Spleen (tissue), 7 donors: ENCODE data around the gene TNFSF10.

ENCODE experiments used
- POLR2A ChIP-seq, 3 donors: fragments of 450-650 bp; IDR thresholded peaks; one replicate each; pipeline ENCODE4 v1.5.1; 2017; ENCODE audit warnings: antibody characterized with exemption in 3 of 3, mild to moderate bottlenecking in 1 of 3
- TF ChIP-seq, protein P1 (sequence below), 11 experiments: fragments of 200-600 bp in 7 of 11; fragments of 450-650 bp in 4 of 11; sonication (generic) in 4 of 11; IDR thresholded peaks in 8 of 11; conservative IDR thresholded peaks in 3 of 11; 1 replicate in 7 of 11; 2 replicates in 4 of 11; pipeline versions ENCODE4 v1.4.0 to v1.8.0; 2016 to 2021; ENCODE audit warnings: antibody characterized with exemption in 11 of 11, inconsistent platforms in 4 of 11, mild to moderate bottlenecking in 1 of 11
- donor health status: DM: no; HTN: no; CAD: no; lungs with moderate emphysema.
- donor health status: DM: no; HTN: no; CAD: no.
- donor health status: DM: no; HTN: no; CAD: no.

DNA sequence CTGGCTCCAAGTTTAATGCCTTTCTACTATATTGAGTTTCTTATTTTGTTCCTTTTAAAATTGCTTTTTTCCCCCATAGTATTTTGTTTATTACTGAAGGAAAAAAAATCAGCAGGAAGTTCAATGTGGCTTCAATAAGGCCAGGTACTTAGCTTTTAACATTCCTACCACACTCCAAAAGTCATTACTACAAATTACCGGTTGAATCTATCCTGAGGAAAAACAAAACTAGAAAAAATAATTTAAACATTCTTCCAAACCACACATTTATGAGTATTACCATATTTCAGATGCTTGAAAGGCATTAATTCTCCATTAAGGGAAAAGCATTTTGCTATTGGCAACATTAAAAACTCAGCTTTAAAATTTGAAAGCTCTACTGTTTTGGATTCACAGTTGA is 20.2 kb upstream of the TNFSF10 start:
- TF ChIP-seq, protein P1, sequence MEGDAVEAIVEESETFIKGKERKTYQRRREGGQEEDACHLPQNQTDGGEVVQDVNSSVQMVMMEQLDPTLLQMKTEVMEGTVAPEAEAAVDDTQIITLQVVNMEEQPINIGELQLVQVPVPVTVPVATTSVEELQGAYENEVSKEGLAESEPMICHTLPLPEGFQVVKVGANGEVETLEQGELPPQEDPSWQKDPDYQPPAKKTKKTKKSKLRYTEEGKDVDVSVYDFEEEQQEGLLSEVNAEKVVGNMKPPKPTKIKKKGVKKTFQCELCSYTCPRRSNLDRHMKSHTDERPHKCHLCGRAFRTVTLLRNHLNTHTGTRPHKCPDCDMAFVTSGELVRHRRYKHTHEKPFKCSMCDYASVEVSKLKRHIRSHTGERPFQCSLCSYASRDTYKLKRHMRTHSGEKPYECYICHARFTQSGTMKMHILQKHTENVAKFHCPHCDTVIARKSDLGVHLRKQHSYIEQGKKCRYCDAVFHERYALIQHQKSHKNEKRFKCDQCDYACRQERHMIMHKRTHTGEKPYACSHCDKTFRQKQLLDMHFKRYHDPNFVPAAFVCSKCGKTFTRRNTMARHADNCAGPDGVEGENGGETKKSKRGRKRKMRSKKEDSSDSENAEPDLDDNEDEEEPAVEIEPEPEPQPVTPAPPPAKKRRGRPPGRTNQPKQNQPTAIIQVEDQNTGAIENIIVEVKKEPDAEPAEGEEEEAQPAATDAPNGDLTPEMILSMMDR (IDR thresholded peaks at IDR 0.05 in 8 of 11, conservative IDR thresholded peaks at IDR 0.05 in 3 of 11) = no peak
- no peak for TF ChIP-seq POLR2A (IDR thresholded peaks at IDR 0.05)
